Adrenal gland (tissue), 12 donors: ENCODE results near the gene DUSP10. TPM values are rescaled to one million over a fixed set of nuclear protein-coding genes. Genes with fewer than 3 reads are reported as not detected.

Experiments used
- DNase-seq, 7 donors: peaks; one replicate each; pipeline ENCODE4 v3.0.0-alpha.2; 2019 to 2020
- H3K27ac ChIP-seq, 5 donors: fragments of 200-600 bp; sonication (generic) in 4 of 5; 1 replicate in 3 of 5; 2 replicates in 2 of 5; pipeline versions ENCODE4 v1.5.1 to v1.8.0; 2016 to 2020; ENCODE audit warnings: mild to moderate bottlenecking in 1 of 5
- H3K27me3 ChIP-seq: fragments of 200-600 bp; 2 replicates; pipeline ENCODE4 v1.8.0; 2021
- H3K36me3 ChIP-seq, 2 donors: fragments of 200-600 bp; replicated peaks in 1 of 2; 1 replicate in 1 of 2; 2 replicates in 1 of 2; pipeline versions ENCODE4 v1.5.1 to v1.8.0; 2018 to 2022
- H3K4me1 ChIP-seq, 2 donors: fragments of 200-600 bp; replicated peaks in 1 of 2; 1 replicate in 1 of 2; 2 replicates in 1 of 2; pipeline versions ENCODE4 v1.5.1 to v1.8.0; 2018 to 2021
- H3K4me3 ChIP-seq, 4 donors: fragments of 200-600 bp; sonication (generic) in 3 of 4; one replicate each; pipeline ENCODE4 v1.5.1; 2016 to 2018
- H3K9me3 ChIP-seq, 3 donors: fragments of 200-600 bp; sonication (generic) in 1 of 3; replicated peaks in 1 of 3; 1 replicate in 2 of 3; 2 replicates in 1 of 3; pipeline versions ENCODE4 v1.5.1 to v1.8.0; 2016 to 2021
- CTCF ChIP-seq, 6 experiments: fragments of 450-650 bp in 4 of 6; fragments of 200-600 bp in 2 of 6; sonication (generic) in 1 of 6; IDR thresholded peaks; 1 replicate in 5 of 6; 2 replicates in 1 of 6; pipeline versions ENCODE4 v1.5.1 to v1.8.0; 2016 to 2021; ENCODE audit warnings: antibody characterized with exemption in 6 of 6, mild to moderate bottlenecking in 2 of 6, moderate library complexity in 1 of 6
- POLR2A ChIP-seq, 2 donors: fragments of 450-650 bp; IDR thresholded peaks; one replicate each; pipeline ENCODE4 v1.6.1; 2017; ENCODE audit warnings: antibody characterized with exemption in 2 of 2, mild to moderate bottlenecking in 2 of 2, moderate library complexity in 1 of 2
- WGBS, 4 donors: extraction: QIAGEN DNeasy Blood & Tissue Kit in 2 of 4; methylation state at CpG; one replicate each; pipeline versions ENCODE4 v1.1.5 to v1.1.7; 2013 to 2017; 5-methylcytosine and 5-hydroxymethylcytosine counted together
- intact Hi-C, 2 donors: fragments of 100-400 bp; cut with DNase I; formaldehyde crosslinking; loops; one replicate each; pipeline versions ENCODE4 v1.14.1 to v1.15.0; 2022 to 2023
- polyA plus RNA-seq, 3 donors: library from polyadenylated mRNA; stranded (reverse); fragments of 200-250 nt in 2 of 3; fragments of 350-450 nt in 1 of 3; fragmentation: Illumina TruSeq in 1 of 3; extraction: RNeasy Lipid Tissue Mini Kit (QIAGEN cat#74804) in 1 of 3; gene quantifications; one replicate each; pipeline ENCODE4 v1.2.3, GENCODE V29; 2013 to 2014
- total RNA-seq, 9 donors: library from RNA; depleted of rRNA in 4 of 9; stranded (reverse); fragments of >200 nt in 4 of 9; fragments of 120-200 nt in 1 of 9; fragmentation: NEBNext Ultra II Directional in 1 of 9; extraction: Animal tissue kit (Norgen Biotek cat#: 25700) in 1 of 9; gene quantifications; one replicate each; pipeline versions ENCODE4 v1.1.0 to v1.2.4, GENCODE V29; 2013 to 2023
- donor health status: healthy with polysubstance abuse.
- donor health status: Bipolar disorder and iron deficiency.
- donor health status: DM: yes; HTN: yes; CAD: no.
- donor health status: DM: no; HTN: no; CAD: no.
- donor health status: DM: no; HTN: no; CAD: no.
- donor health status: DM: yes; HTN: yes; CAD: no.

DUSP10 gene
- total and polyA plus RNA-seq, 12 donors: 2.6 to 22.1 (median 6.5) TPM

GRCh38 chr1:221700536-221700935 is 41.4 kb downstream of the DUSP10 start:
- H3K9me3 ChIP-seq: no peaks in the 10 kb centered on the region
- 90 to 100% (median 91%) methylated on average over 1 of the region's 1 CpG for WGBS, 4 donors
- H3K27ac ChIP-seq: no peak overlapping the region
- H3K27me3 ChIP-seq: no peaks in the 10 kb centered on the region
- no peaks in the 10 kb centered on the region for H3K36me3 ChIP-seq
- intact Hi-C loops: no loop called here
- no peak for DNase-seq
- TF ChIP-seq CTCF (IDR thresholded peaks at IDR 0.05) (no peak), POLR2A (IDR thresholded peaks at IDR 0.05) (no peak)
- H3K4me3 ChIP-seq: no peak overlapping the region
- H3K4me1 ChIP-seq: peaks cover 0 to 4% of the 10 kb centered on the region in 2 donors

DNA sequence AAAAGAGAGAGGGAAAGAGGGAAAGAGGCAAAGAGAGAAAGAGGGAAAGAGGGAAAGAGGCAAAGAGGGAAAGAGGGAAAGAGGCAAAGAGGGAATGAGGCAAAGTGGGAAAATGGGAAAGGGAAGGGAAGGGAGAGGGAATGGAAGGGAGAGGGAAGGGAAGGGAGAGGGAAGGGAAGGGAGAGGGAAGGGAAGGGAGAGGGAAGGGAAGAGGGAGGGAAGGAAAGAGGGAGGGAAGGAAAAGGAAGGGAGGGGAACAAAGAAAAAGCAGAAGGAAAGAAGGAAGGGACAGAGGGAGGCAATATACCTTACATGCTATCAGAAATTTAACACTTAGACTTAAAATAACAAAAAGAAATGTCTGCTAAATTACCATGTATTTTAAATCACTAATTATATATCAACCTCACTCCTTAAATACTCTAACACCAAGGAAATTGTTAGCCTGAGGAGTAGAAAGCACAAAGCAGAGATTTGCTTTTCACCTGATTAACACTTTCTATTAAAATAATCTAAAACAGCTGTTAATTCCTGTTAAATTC is 41.8 kb downstream of the DUSP10 start:
- Histone ChIP-seq H3K9me3 (no peaks in the 10 kb centered on the region), H3K4me3 (no peak overlapping the region), H3K27ac (no peak overlapping the region), H3K4me1 (peaks cover 0 to 4% of the 10 kb centered on the region in 2 donors), H3K36me3 (no peaks in the 10 kb centered on the region), H3K27me3 (no peaks in the 10 kb centered on the region)
- no peak for DNase-seq
- intact Hi-C loops: no loop called here
- TF ChIP-seq CTCF (IDR thresholded peaks at IDR 0.05): no peak
- TF ChIP-seq POLR2A (IDR thresholded peaks at IDR 0.05): no peak

- Histone ChIP-seq H3K4me1 (peaks cover 0 to 4% of the 10 kb centered on the region in 2 donors), H3K27ac (no peak overlapping the region), H3K27me3 (no peaks in the 10 kb centered on the region), H3K9me3 (no peaks in the 10 kb centered on the region), H3K36me3 (no peaks in the 10 kb centered on the region), H3K4me3 (no peak overlapping the region)
- intact Hi-C loops: no loop called here
- 94 to 100% (median 95%) methylated on average over 1 of the region's 1 CpG for WGBS, 4 donors
- TF ChIP-seq CTCF (IDR thresholded peaks at IDR 0.05) (no peak), POLR2A (IDR thresholded peaks at IDR 0.05) (no peak)
- DNase-seq: no peak
Observed at GRCh38 chr1:221699577-221699976, 42.3 kb downstream of the DUSP10 start.

GRCh38 chr1:221698579-221699349 is 43.1 kb downstream of the DUSP10 start:
- H3K27ac ChIP-seq: no peak overlapping the region
- intact Hi-C loops: no loop called here
- WGBS, 4 donors: 86 to 91% (median 90%) methylated on average over 4 of the region's 4 CpGs
- DNase-seq: no peak
- no peak overlapping the region for H3K4me3 ChIP-seq
- TF ChIP-seq CTCF (IDR thresholded peaks at IDR 0.05) (no peak), POLR2A (IDR thresholded peaks at IDR 0.05) (no peak)
- H3K36me3 ChIP-seq: no peaks in the 10 kb centered on the region
- peaks cover 0 to 4% of the 10 kb centered on the region in 2 donors for H3K4me1 ChIP-seq
- H3K27me3 ChIP-seq: no peaks in the 10 kb centered on the region
- H3K9me3 ChIP-seq: no peaks in the 10 kb centered on the region
